SU-DHL-6 (cell line): ENCODE measurements around the gene CTNNA2.

Source experiments
- H2AFZ ChIP-seq: fragments of 200-600 bp; sonication (generic); 2 replicates; pipeline ENCODE4 v1.6.1; 2014; ENCODE audit warnings: low read depth, mild to moderate bottlenecking, moderate library complexity, mixed read lengths, antibody characterized with exemption, low read length; ENCODE audit not compliant: severe bottlenecking
- H3F3A ChIP-seq: fragments of 200-600 bp; shearing (Covaris generic); 2 replicates; pipeline ENCODE4 v1.6.0; 2016; ENCODE audit warnings: antibody characterized with exemption, mild to moderate bottlenecking; ENCODE audit not compliant: insufficient read depth
- H3K27ac ChIP-seq: fragments of 200-600 bp; sonication (generic); 2 replicates; pipeline ENCODE4 v1.5.1; 2016; ENCODE audit warnings: low read depth, mild to moderate bottlenecking, low read length, moderate library complexity, mixed read lengths
- H3K27me3 ChIP-seq: fragments of 200-600 bp; sonication (generic), shearing (Covaris generic); 2 replicates; pipeline ENCODE4 v1.6.0; 2014; ENCODE audit warnings: mild to moderate bottlenecking, low read length
- H3K36me3 ChIP-seq: fragments of 200-600 bp; sonication (generic); 2 replicates; pipeline ENCODE4 v1.6.1; 2014; ENCODE audit warnings: mild to moderate bottlenecking, low read length, mixed read lengths
- H3K4me2 ChIP-seq: fragments of 300-600, 200-600 bp; shearing (Covaris generic), sonication (generic); 2 replicates; pipeline ENCODE4 v1.6.0; 2014; ENCODE audit warnings: low read length, low read depth, mild to moderate bottlenecking; ENCODE audit not compliant: poor library complexity, severe bottlenecking
- H3K4me3 ChIP-seq: fragments of 200-600 bp; sonication (generic); 2 replicates; pipeline ENCODE4 v1.5.1; 2014; ENCODE audit warnings: antibody characterized with exemption, low read length, mild to moderate bottlenecking, mixed read lengths; ENCODE audit not compliant: insufficient read depth, poor library complexity, severe bottlenecking
- H3K79me2 ChIP-seq: fragments of 200-600 bp; sonication (generic); 2 replicates; pipeline ENCODE4 v1.6.1; 2014; ENCODE audit warnings: mild to moderate bottlenecking, low read length, moderate library complexity; ENCODE audit not compliant: insufficient read depth
- H3K9ac ChIP-seq: fragments of 200-600 bp; sonication (generic); 2 replicates; pipeline ENCODE4 v1.7.0; 2014; ENCODE audit warnings: mild to moderate bottlenecking, low read length
- H3K9me2 ChIP-seq: fragments of 200-600 bp; sonication (generic); replicated peaks from 2 replicates; pipeline ENCODE4 v1.6.1; 2014; ENCODE audit warnings: low read length; ENCODE audit not compliant: insufficient read depth
- H3K9me3 ChIP-seq: fragments of 200-600 bp; sonication (generic); 2 replicates; pipeline ENCODE4 v1.6.1; 2014; ENCODE audit warnings: low read length, mixed read lengths; ENCODE audit not compliant: insufficient read depth
- H4K20me1 ChIP-seq: fragments of 200-600 bp; sonication (generic); 2 replicates; pipeline ENCODE4 v1.6.1; 2014; ENCODE audit warnings: low read depth, mild to moderate bottlenecking, antibody characterized with exemption, low read length, moderate library complexity, mixed read lengths
- CTCF ChIP-seq: fragments of 200-600 bp; sonication (generic); IDR thresholded peaks from one replicate; pipeline ENCODE4 v1.5.1; 2017; ENCODE audit warnings: antibody characterized with exemption, mild to moderate bottlenecking, low read length, moderate library complexity; ENCODE audit not compliant: insufficient read depth, poor library complexity, severe bottlenecking
- EZH2phosphoT487 ChIP-seq: fragments of 200-600 bp; sonication (generic), shearing (Covaris generic); conservative IDR thresholded peaks from 2 replicates; pipeline ENCODE4 v1.6.1; 2018; ENCODE audit warnings: mild to moderate bottlenecking, antibody characterized with exemption, low read length, moderate library complexity, mixed read lengths

CTNNA2 gene

DNA sequence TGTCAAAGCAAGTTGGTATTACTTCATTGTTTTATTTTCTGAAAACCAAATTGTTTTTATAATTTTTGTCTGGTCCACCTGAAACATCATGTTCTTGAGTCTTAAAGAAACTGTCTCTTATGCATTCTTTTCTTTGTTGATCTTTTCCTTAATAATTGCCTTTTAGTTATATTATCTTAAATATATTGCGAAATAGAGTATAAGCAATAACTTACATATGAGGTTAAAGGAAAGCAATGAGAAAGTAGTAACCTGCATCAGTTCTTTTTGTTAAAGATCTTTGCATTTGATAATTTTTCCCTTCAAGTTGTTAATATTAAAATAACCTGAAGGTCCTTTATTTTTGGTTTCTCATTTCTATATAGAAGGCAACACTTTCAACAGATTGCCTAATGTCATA, 315.0 kb downstream of the CTNNA2 start:
- no peaks in the 10 kb centered on the region for H3F3A ChIP-seq
- no peaks in the 10 kb centered on the region for H3K79me2 ChIP-seq
- no peaks in the 10 kb centered on the region for H3K36me3 ChIP-seq
- H3K27me3 ChIP-seq = no peaks in the 10 kb centered on the region
- H3K4me3 ChIP-seq = no peak overlapping the region
- no peak overlapping the region for H3K9ac ChIP-seq
- no peaks in the 10 kb centered on the region for H4K20me1 ChIP-seq
- H2AFZ ChIP-seq = no peak overlapping the region
- TF ChIP-seq CTCF = no peak
- no peak for TF ChIP-seq EZH2phosphoT487
- no peak overlapping the region for H3K27ac ChIP-seq
- H3K4me2 ChIP-seq = no peak overlapping the region
- H3K9me2 ChIP-seq = no peaks in the 10 kb centered on the region
- no peaks in the 10 kb centered on the region for H3K9me3 ChIP-seq

- TF ChIP-seq EZH2phosphoT487 (no peak), CTCF (no peak)
- no peaks in the 10 kb centered on the region for H3K79me2 ChIP-seq
- no peaks in the 10 kb centered on the region for H3K36me3 ChIP-seq
- no peaks in the 10 kb centered on the region for H3K27me3 ChIP-seq
- H3K4me3 ChIP-seq = no peak overlapping the region
- H3F3A ChIP-seq = no peaks in the 10 kb centered on the region
- H2AFZ ChIP-seq = no peak overlapping the region
- H3K9me3 ChIP-seq = no peaks in the 10 kb centered on the region
- no peaks in the 10 kb centered on the region for H3K9me2 ChIP-seq
- H3K4me2 ChIP-seq = no peak overlapping the region
- H3K9ac ChIP-seq = no peak overlapping the region
- H4K20me1 ChIP-seq = no peaks in the 10 kb centered on the region
- no peak overlapping the region for H3K27ac ChIP-seq
Observed at GRCh38 chr2:79830501-79830900, 317.6 kb downstream of the CTNNA2 start.

- Histone ChIP-seq H3K4me2 (no peak overlapping the region), H3K27ac (no peak overlapping the region), H3K36me3 (no peaks in the 10 kb centered on the region), H2AFZ (no peak overlapping the region), H4K20me1 (no peaks in the 10 kb centered on the region), H3K9ac (no peak overlapping the region), H3K9me3 (no peaks in the 10 kb centered on the region), H3K9me2 (no peaks in the 10 kb centered on the region), H3K27me3 (no peaks in the 10 kb centered on the region), H3K4me3 (no peak overlapping the region), H3K79me2 (no peaks in the 10 kb centered on the region), H3F3A (no peaks in the 10 kb centered on the region)
- TF ChIP-seq CTCF (no peak), EZH2phosphoT487 (no peak)
Observed at GRCh38 chr2:79831961-79832360, 319.1 kb downstream of the CTNNA2 start.
